Measurements from ENCODE around the gene TIMM17B.

DNA sequence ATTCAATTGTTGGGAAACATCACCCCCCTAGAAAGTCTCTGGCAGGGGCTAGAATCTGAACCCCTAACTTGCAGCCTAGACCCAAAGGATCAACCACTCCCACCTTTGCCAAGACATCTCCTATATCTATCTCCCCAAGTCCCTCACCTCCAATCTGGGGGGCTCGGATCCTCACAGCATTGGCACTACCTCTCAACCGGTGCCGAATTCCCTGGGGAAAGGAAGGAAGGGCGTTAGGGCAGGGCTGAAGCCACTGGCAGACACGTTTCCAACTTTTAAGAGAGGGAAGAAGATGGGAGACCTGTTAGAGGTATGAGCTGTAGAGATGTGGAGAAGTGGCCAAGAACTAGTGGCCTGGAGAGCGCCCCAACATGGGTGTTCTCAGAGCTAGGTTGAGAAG lies 2.7 kb downstream of the TIMM17B start:
- TF ChIP-seq, protein P1, sequence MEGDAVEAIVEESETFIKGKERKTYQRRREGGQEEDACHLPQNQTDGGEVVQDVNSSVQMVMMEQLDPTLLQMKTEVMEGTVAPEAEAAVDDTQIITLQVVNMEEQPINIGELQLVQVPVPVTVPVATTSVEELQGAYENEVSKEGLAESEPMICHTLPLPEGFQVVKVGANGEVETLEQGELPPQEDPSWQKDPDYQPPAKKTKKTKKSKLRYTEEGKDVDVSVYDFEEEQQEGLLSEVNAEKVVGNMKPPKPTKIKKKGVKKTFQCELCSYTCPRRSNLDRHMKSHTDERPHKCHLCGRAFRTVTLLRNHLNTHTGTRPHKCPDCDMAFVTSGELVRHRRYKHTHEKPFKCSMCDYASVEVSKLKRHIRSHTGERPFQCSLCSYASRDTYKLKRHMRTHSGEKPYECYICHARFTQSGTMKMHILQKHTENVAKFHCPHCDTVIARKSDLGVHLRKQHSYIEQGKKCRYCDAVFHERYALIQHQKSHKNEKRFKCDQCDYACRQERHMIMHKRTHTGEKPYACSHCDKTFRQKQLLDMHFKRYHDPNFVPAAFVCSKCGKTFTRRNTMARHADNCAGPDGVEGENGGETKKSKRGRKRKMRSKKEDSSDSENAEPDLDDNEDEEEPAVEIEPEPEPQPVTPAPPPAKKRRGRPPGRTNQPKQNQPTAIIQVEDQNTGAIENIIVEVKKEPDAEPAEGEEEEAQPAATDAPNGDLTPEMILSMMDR (conservative IDR thresholded peaks at IDR 0.05), result no peak
- no peak for TF ChIP-seq ZFX (IDR thresholded peaks at IDR 0.05)

Data from C4-2B (cell line).